Effector memory CD8-positive, alpha-beta T cell (primary cell): ENCODE measurements around the gene CACNA1C.

ENCODE experiments used
- ATAC-seq: fragments of 150-1000 bp; cut with Tn5 transposase; replicated peaks from 2 replicates; pipeline ENCODE4 v1.10.0; 2021; ENCODE audit warnings: mild to moderate bottlenecking, moderate library complexity
- DNase-seq, 3 experiments: peaks; one replicate each; pipeline ENCODE4 v3.0.0; 2021
- H3K27ac Mint-ChIP-seq, 2 donors: one replicate each; pipeline ENCODE4 v1.8.0; 2022; ENCODE audit warnings: mild to moderate bottlenecking in 2 of 2, mixed read lengths in 2 of 2, moderate library complexity in 2 of 2
- H3K27me3 Mint-ChIP-seq, 2 donors: one replicate each; pipeline ENCODE4 v1.8.0; 2022; ENCODE audit warnings: mixed read lengths in 2 of 2
- H3K36me3 Mint-ChIP-seq: one replicate; pipeline ENCODE4 v1.8.0; 2022; ENCODE audit warnings: mild to moderate bottlenecking, moderate library complexity, mixed read lengths; ENCODE audit not compliant: insufficient read depth
- H3K4me1 Mint-ChIP-seq, 2 donors: one replicate each; pipeline ENCODE4 v1.8.0; 2022; ENCODE audit warnings: low read depth in 2 of 2, mixed read lengths in 2 of 2
- H3K4me3 Mint-ChIP-seq, 2 donors: one replicate each; pipeline ENCODE4 v1.8.0; 2022; ENCODE audit warnings: mild to moderate bottlenecking in 2 of 2, mixed read lengths in 2 of 2, moderate library complexity in 2 of 2
- H3K9me3 Mint-ChIP-seq, 2 donors: one replicate each; pipeline ENCODE4 v1.8.0; 2022; ENCODE audit warnings: mixed read lengths in 2 of 2

The CACNA1C gene

DNA sequence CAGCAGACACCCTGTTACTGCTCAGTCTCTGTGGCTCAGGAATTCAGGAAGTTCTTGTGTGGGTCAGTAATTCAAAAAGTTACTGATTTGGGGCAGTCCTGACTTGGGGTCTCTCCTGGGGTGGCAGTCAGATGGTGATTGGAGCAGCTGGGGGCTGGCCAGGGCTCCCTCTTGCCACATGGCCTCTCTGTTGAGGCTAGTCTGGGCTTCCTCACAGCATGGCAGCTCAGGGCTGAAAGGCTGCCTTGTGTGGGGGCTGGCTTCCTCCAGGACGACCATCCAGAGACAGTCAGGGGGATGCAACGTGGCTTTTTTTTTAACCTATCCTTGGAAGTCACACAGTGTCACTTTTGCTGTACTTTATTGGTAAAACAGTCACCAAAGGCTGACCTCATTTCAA lies 61.3 kb downstream of the CACNA1C start:
- H3K4me1 Mint-ChIP-seq, result no peaks in the 10 kb centered on the region
- peaks cover 20 to 38% of the 10 kb centered on the region in 2 donors for H3K27me3 Mint-ChIP-seq

GRCh38 chr12:2115101-2115845 lies 62.5 kb downstream of the CACNA1C start:
- no peak for ATAC-seq
- no peak overlapping the region for H3K4me3 Mint-ChIP-seq
- no peaks in the 10 kb centered on the region for H3K36me3 Mint-ChIP-seq

More for the DNA sequence above, 61.3 kb downstream of the CACNA1C start:
- Mint-ChIP-seq H3K4me3 (no peak overlapping the region), H3K9me3 (no peaks in the 10 kb centered on the region), H3K36me3 (no peaks in the 10 kb centered on the region), H3K27ac (no peak overlapping the region)
- DNase-seq (no peak), ATAC-seq (no peak)

DNA sequence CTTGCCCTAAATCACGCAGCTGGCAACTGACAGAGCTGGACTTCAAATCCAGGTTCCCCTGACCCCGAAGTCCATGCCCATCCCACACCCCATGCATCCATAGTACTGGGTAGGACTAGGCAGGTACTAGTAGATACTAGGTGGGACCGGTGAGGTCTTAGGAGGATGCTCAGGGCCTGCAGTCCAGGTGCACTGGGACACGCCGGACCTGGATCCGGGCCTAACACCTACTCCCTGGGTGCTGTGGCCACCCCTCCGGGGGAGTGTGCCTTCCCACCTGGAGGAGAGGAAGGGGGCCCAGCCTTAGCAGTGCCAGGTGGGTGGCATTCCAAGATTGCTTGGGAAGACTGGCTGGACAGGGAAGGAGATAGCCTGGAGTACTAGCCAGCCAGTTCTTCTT lies 64.8 kb downstream of the CACNA1C start:
- Mint-ChIP-seq H3K9me3 (no peaks in the 10 kb centered on the region), H3K27me3 (peaks cover 23 to 40% of the 10 kb centered on the region in 2 donors), H3K27ac (no peak overlapping the region), H3K4me3 (no peak overlapping the region), H3K36me3 (no peaks in the 10 kb centered on the region), H3K4me1 (no peaks in the 10 kb centered on the region)
- DNase-seq (no peak), ATAC-seq (no peak)

More at GRCh38 chr12:2115101-2115845, 62.5 kb downstream of the CACNA1C start:
- no peak for DNase-seq
- Mint-ChIP-seq H3K27ac (no peak overlapping the region), H3K4me1 (no peaks in the 10 kb centered on the region), H3K9me3 (no peaks in the 10 kb centered on the region), H3K27me3 (peaks cover 21 to 36% of the 10 kb centered on the region in 2 donors)

GRCh38 chr12:2118061-2118460 lies 65.3 kb downstream of the CACNA1C start:
- ATAC-seq (no peak), DNase-seq (no peak)
- Mint-ChIP-seq H3K36me3 (no peaks in the 10 kb centered on the region), H3K4me3 (no peak overlapping the region), H3K27me3 (peaks cover 23 to 41% of the 10 kb centered on the region in 2 donors), H3K4me1 (no peaks in the 10 kb centered on the region), H3K27ac (no peak overlapping the region), H3K9me3 (no peaks in the 10 kb centered on the region)

DNA sequence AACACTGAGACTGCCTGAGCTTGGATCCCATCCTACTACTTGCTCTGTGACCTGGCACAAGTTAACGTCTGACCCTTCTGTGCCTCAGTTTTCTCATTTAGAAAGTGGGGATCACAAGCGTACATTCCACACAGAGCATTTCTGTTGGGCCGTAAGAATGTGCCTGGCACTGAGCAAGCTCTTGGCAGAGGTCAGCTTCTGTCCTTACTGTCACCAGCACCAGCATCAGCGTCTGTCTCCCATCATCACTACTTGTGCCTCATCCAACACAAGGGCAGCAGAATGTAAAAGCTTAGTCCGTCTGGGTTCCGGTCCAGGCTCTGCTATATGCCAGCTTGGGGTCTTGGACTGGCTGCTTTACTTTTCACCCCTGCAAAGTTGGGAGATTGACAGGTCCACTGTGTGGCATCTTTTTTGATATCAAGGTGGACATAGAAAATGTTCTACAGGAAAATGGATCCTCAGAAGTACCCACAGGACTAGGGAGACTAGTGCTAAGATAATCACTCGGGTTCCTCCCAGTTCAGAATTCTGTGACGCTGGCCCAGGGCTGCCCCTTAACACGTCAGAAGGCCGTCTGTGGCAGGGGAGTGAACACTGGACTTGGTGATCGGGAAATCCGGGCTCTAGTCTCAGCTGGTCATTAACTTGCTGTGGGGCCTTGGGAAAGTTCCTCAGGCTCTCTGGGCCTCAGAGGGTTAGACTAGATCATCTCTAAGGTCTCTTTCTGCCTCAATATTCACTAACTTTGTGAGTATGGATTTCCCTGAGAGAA lies 65.9 kb downstream of the CACNA1C start:
- H3K27me3 Mint-ChIP-seq, result peaks cover 23 to 43% of the 10 kb centered on the region in 2 donors
- no peak for DNase-seq
- no peak for ATAC-seq
- no peaks in the 10 kb centered on the region for H3K9me3 Mint-ChIP-seq
- H3K36me3 Mint-ChIP-seq, result no peaks in the 10 kb centered on the region
- H3K27ac Mint-ChIP-seq, result no peak overlapping the region
- no peaks in the 10 kb centered on the region for H3K4me1 Mint-ChIP-seq
- no peak overlapping the region for H3K4me3 Mint-ChIP-seq

- Mint-ChIP-seq H3K4me3 (no peak overlapping the region), H3K27ac (no peak overlapping the region), H3K36me3 (no peaks in the 10 kb centered on the region), H3K9me3 (no peaks in the 10 kb centered on the region), H3K4me1 (no peaks in the 10 kb centered on the region), H3K27me3 (peaks cover 23 to 49% of the 10 kb centered on the region in 2 donors)
- DNase-seq, result no peak
- ATAC-seq, result no peak
These were observed 66.5 kb downstream of the CACNA1C start for GRCh38 chr12:2119266-2119665.

- no peak for DNase-seq
- no peaks in the 10 kb centered on the region for H3K4me1 Mint-ChIP-seq
- no peak overlapping the region for H3K27ac Mint-ChIP-seq
- peaks cover 23 to 57% of the 10 kb centered on the region in 2 donors for H3K27me3 Mint-ChIP-seq
- ATAC-seq, result no peak
- no peaks in the 10 kb centered on the region for H3K36me3 Mint-ChIP-seq
- H3K9me3 Mint-ChIP-seq, result no peaks in the 10 kb centered on the region
- H3K4me3 Mint-ChIP-seq, result no peak overlapping the region
These were observed 68.4 kb downstream of the CACNA1C start for GRCh38 chr12:2120982-2121758.

- Mint-ChIP-seq H3K27ac (no peak overlapping the region), H3K9me3 (no peaks in the 10 kb centered on the region), H3K4me1 (no peaks in the 10 kb centered on the region), H3K27me3 (peaks cover 18 to 67% of the 10 kb centered on the region in 2 donors), H3K36me3 (no peaks in the 10 kb centered on the region), H3K4me3 (no peak overlapping the region)
- DNase-seq (no peak), ATAC-seq (no peak)
These were observed 71.8 kb downstream of the CACNA1C start for GRCh38 chr12:2124466-2125023.

- H3K27me3 Mint-ChIP-seq, result peaks cover 5 to 59% of the 10 kb centered on the region in 2 donors
- DNase-seq (no peak), ATAC-seq (no peak)
- no peak overlapping the region for H3K4me3 Mint-ChIP-seq
- no peak overlapping the region for H3K27ac Mint-ChIP-seq
- H3K9me3 Mint-ChIP-seq, result no peaks in the 10 kb centered on the region
- H3K4me1 Mint-ChIP-seq, result no peaks in the 10 kb centered on the region
- no peaks in the 10 kb centered on the region for H3K36me3 Mint-ChIP-seq
These were observed 73.1 kb downstream of the CACNA1C start for GRCh38 chr12:2125651-2126522.

DNA sequence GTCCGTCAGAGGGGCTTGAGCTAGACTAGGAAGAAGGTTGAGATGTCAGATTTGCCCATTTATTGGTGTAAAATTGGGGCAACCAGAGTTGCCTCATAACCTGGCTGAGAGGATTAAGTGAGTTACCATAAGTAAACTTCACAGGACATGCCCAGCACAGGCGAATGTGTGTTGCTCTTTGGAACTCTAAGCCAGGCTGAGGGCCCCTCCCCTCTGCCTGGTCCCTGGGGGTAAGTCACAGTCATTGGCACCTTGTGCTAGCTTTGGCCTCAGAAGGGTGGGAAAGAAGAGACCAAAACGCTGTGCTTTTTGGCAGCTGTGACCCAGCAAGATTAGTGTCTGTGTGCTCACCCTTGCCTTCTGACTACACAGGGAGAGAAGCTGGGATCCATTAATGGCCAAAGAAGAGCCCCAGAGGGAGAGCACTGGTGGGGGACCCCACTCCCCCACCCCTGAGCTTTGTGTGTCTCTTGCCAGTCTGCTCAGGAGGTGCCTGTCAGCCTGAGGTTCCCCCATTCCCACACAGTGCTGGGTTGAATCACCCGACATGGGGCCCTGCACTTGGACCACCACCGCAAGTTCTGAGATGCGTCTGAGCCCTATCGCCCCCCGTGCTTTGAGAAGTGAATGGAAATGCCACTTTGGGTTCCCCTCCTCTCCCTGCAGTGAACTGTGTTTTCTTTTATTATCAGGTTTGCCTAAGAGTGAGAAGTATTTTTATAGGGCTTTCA lies 74.1 kb downstream of the CACNA1C start:
- Mint-ChIP-seq H3K27me3 (peaks cover 0 to 55% of the 10 kb centered on the region in 2 donors), H3K9me3 (no peaks in the 10 kb centered on the region), H3K4me1 (no peaks in the 10 kb centered on the region), H3K4me3 (no peak overlapping the region), H3K36me3 (no peaks in the 10 kb centered on the region), H3K27ac (no peak overlapping the region)
- ATAC-seq (no peak), DNase-seq (no peak)

DNA sequence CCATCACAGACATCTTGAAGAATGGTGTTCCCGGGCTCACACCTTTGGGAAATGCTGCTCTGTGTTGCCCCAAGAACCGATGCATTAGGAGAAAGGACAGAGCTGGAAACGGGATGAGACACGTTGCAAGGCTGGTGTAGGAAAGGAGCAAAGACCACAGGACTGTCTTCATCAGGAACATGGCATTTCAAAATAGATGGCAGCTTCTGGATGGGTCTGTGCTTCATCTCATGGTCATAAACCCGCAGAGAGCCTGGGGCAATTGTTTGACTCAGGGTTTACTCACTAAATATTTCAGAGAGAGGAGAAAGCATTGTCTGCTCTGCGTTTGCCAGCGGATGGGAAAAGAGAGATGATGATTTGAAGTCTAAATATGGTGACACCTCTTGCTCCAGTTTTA lies 76.3 kb downstream of the CACNA1C start:
- DNase-seq (no peak), ATAC-seq (no peak)
- no peak overlapping the region for H3K27ac Mint-ChIP-seq
- H3K27me3 Mint-ChIP-seq, result peaks cover 0 to 37% of the 10 kb centered on the region in 2 donors
- no peak overlapping the region for H3K4me3 Mint-ChIP-seq
- no peaks in the 10 kb centered on the region for H3K9me3 Mint-ChIP-seq
- H3K4me1 Mint-ChIP-seq, result no peaks in the 10 kb centered on the region
- H3K36me3 Mint-ChIP-seq, result no peaks in the 10 kb centered on the region
